ENCODE results near the gene USP46.

USP46 gene

GRCh38 chr4:52617336-52618020 is 41.6 kb downstream of the USP46 start:
- DNase-seq = peak; percentile 36

GRCh38 chr4:52614241-52614640 is 44.9 kb downstream of the USP46 start:
- no peak for DNase-seq

- DNase-seq = no peak
Measured at GRCh38 chr4:52612341-52612740, 46.8 kb downstream of the USP46 start.

GRCh38 chr4:52611030-52611555 is 48.0 kb downstream of the USP46 start:
- no peak for DNase-seq

DNA sequence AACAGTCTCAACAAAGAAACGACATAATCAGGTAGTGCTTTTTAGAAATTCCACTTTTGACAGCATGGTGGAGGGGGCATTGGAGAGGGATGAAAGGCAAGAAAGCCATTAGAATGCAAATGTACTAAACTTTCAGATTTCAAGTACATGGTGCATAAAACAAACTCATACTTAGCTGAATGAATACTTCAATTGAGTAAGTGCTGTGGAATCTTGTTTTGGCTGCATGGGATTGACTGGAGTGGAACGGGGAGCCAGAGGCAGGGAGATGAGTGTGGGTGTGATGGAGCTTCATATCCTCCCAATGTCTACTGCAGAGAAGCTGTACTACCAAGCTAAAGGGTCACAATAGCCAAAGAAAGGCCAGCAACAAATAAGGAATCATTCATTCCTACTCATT is 52.4 kb downstream of the USP46 start:
- DNase-seq = no peak

GRCh38 chr4:52606040-52606439 is 53.1 kb downstream of the USP46 start:
- no peak for DNase-seq

DNA sequence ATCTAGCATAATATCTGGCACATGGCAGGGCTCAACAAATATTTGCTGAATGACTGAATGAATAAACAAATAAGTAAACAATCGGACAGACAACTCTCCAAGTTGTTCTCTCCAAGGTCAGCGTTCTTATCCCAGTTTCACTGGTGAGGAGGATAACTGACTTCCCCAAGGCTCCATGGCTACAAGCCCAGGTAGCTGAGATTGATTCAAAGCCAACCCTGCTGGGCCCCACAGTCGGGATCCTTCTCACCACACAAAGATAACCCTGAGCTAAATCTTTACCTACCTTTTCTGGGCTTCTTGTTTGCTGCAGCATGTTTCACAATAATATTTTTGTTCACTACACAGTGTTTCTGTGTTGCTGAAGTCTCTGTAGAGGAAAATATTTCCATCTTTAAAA is 54.9 kb downstream of the USP46 start:
- no peak for DNase-seq

DNA sequence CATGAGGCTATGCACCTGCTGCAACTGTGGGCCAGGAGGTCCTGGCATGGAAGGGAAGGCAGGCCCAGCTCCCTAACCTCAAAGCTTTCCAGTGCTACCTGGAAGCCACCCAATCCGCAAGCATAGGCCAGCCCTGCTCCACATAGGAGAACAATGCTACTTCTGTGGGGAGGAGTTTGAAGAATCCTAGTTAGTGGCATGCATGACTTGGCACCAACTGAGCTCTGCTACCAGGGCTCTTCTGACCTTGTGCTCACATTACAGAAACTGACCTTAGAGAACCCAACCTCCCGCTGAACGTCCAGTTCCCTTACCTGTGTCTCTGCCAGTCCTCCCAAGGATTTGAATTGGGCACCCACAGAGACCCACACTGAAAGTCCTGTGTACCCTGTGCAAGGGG is 58.8 kb downstream of the USP46 start:
- no peak for DNase-seq

DNA sequence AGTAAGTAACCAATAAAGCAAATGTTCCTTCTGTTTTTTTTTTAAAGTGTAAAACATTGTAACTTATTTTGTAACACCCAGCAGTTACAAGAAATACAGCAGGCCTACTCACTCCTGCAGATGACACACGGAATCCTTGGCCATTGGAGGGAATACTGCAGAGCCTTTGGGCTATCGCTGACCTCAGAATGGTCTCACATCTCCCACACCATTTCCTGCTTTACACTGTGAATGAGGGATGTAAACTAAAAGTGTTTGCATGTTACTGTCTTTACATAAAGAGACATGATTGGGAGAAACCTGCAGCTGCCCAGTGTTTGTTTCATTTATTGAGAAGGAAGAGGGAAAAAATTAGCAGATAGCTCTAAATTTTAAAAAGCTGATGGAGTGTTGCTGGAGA is 64.1 kb downstream of the USP46 start:
- no peak for DNase-seq

GRCh38 chr4:52592287-52592686 is 66.8 kb downstream of the USP46 start:
- no peak for DNase-seq

- peak; percentile 74 for DNase-seq
Measured at GRCh38 chr4:52588771-52589591, 70.1 kb downstream of the USP46 start.

- no peak for DNase-seq
Measured at GRCh38 chr4:52588097-52588496, 71.0 kb downstream of the USP46 start.

DNA sequence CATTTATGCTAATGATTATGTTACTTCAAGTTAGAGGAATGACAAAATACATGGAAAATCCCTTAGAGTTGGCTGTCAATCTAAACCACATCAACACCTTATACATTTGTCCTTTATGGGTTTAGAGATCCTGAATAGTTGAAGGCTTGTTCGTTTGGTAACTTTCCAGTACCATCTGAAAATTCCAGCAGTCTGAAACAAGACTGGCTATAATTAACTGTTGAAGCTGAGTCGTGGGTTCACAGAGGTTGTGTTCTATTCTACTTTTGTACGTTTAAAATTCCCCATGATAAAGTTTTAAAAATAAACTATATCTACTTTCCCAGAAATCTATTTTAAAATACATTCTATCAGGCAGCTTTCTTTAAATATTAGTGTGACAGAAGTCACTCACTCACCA is 73.0 kb downstream of the USP46 start:
- no peak for DNase-seq

DNA sequence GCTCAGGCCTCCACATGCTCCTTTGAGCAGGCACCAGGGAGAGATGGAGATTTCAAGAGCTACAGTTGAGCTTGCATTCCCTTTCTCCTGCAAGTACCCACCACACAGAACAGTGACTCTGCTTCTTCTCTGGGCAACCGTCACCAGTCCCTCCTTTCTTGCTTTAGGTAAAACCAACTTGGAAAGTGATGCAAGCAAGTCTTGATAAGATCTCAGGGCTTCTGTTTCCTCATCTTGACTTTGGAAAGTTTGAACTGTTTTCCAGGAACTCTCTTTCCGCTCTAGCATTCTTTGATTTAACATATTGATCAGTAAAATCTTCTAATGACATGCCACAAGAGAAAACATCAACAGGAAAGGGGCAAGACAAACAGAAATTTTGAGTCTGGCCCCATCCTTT is 73.7 kb downstream of the USP46 start:
- no peak for DNase-seq

DNA sequence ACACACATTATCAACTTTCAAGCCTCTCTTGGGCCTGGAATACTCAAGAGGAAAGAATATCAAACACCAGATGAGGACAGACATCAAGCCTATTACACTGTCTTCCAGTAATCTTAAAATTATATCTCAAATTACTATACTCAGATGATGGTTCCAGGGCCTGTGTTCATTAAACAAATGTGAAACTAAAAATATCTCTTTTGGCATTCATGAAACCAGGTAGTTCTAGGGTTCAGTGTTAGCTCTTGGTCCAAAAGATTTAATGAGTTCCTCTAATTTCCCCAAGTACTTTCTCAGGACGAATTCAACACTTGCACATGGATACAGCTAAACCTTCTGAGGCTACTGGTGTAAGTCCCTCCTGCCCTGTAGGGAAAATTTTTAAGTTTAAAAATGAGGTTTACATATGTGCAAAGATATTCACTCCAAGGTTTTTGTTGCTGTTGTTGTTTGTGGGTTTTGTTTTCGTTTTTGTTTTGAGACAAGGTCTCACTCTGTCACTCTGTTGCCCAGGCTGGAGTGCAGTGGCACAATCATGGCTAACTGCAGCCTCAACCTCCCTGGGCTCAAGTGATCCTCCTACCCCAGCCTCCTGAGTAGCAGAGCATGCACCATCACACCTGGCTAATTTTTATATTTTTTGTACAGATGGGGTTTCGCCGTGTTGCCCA is 79.4 kb downstream of the USP46 start:
- DNase-seq = no peak

DNA sequence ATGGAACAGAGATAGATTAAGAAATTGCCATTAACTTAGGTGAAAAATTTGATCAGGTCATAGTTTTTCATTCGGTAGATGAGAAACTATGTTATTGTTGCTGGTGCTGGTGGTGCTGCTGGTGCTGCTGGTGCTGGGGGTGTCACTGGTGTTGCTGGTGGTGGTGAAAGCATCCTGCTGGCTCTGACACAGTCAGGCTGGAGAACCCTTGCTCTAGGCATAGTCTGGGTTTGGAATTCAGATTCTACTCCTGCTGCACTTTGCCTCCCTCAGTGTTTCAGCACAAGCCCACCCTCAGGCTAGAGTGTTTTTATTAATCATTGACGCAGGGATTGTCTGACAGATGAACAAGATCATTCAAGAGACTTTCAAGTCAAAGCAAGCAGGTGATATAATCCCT is 80.2 kb downstream of the USP46 start:
- DNase-seq = no peak

- DNase-seq = no peak
Measured at GRCh38 chr4:52577624-52577962, 81.5 kb downstream of the USP46 start.

- DNase-seq = no peak
Measured at GRCh38 chr4:52576961-52577623, 82.0 kb downstream of the USP46 start.

DNA sequence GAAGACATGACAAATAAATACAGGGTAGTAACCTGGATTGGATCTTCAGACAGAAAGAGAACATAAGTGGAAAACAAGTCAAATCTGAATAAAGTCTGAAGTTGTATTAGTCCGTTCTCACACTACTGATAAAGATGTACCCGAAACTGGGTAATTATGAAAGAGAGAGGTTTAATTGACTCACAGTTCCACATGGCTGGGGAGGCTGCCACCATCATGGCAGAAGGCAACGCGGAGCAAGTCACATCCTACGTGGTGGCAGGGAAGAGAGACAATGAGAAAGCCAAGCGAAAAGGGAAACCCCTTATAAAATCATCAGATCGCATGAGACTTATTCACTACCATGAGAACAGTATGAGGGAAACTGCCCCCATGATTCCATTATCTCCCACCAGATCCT is 82.8 kb downstream of the USP46 start:
- DNase-seq = no peak

DNA sequence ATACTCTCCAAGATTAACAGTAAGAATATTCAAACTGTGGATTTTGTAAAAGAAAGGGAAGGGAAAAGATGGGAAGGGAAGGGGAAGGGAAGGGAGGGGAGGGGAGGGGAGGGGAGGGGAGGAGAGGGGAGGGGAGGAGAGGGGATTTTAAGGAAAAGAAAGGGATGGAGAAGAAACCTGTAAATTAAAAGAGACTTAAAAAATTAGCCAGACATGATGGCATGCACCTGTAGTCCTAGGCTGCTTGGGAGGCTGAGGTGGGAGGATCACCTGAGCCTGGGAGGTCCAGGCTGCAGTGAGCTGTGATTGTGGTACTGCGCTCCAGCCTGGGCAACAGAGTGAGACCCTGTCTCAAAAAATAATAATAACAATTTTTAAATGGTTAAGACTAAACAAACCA is 83.7 kb downstream of the USP46 start:
- no peak for DNase-seq

- no peak for DNase-seq
Measured at GRCh38 chr4:52574036-52574435, 85.1 kb downstream of the USP46 start.

DNA sequence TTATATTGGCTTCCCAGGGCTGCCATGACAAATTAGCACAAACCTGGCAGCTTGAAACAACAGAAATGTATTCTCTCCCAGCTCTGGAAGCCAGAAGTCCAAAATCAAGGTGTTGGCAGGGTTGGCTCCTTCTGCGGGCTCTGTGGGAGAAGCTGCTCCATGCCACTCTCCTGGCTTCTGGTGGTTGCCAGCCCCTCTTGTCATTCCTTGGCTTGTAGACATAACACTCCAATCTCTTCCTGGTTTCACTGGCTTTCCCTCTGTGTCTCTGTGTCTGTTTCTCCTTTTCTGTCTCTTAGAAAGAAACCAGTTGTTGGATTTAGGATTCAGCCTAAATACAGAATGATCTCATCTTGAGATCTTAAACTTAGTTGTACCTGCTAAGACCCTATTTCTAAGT is 85.5 kb downstream of the USP46 start:
- DNase-seq = no peak

DNA sequence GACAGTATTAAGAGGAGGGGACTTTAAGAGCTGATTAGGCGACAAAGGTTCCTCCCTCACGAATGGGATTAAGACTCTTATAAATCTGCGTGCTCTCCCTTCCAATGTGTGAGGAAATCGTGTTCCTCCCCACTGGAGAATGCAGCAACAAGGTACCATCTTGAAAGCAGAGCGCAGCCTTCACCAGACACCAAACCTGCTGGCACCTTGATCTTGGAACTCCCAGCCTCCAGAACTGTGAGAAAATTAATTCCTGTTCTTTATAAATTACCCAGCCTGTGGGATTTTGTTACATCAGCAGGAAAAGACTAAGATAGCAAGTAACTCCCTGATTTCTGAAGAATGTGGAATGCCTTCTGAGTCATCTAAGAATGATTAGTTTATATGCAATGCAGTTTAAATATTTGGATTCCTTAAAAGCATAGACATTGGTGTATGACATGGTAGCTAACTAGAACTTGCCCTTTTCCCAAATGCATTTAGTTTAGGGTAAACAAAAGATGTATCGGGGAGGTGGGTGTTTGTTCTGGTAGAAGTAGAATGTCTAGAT is 86.1 kb downstream of the USP46 start:
- DNase-seq = no peak

Data from central memory CD4-positive, alpha-beta T cell (primary cell).